Measurements from ENCODE around the gene ABRAXAS1.

The ABRAXAS1 gene

GRCh38 chr4:83449009-83449408 lies 35.9 kb downstream of the ABRAXAS1 start:
- peak in 1 of 3 donors; percentile 14 for DNase-seq

- DNase-seq = peak in 1 of 3 donors; percentile 19
Measured at GRCh38 chr4:83440899-83441298, 44.0 kb downstream of the ABRAXAS1 start.

- DNase-seq = peak in 1 of 3 donors; percentile 13
Measured at GRCh38 chr4:83440148-83440814, 44.6 kb downstream of the ABRAXAS1 start.

- peak in 1 of 3 donors; percentile 23 for DNase-seq
Measured at GRCh38 chr4:83438719-83439118, 46.2 kb downstream of the ABRAXAS1 start.

- DNase-seq = no peak
Measured at GRCh38 chr4:83436680-83437079, 48.2 kb downstream of the ABRAXAS1 start.

- no peak for DNase-seq
Measured at GRCh38 chr4:83431200-83431599, 53.7 kb downstream of the ABRAXAS1 start.

GRCh38 chr4:83418211-83418610 lies 66.7 kb downstream of the ABRAXAS1 start:
- DNase-seq = no peak

GRCh38 chr4:83417566-83417965 lies 67.3 kb downstream of the ABRAXAS1 start:
- no peak for DNase-seq

GRCh38 chr4:83413676-83414075 lies 71.2 kb downstream of the ABRAXAS1 start:
- DNase-seq = peak in 1 of 3 donors; percentile 11

Measured in suppressor macrophage treated with lipopolysaccharide for 1 hour (primary cell).